Measurements from ENCODE around the gene MIF. TPM values are rescaled to one million over a fixed set of nuclear protein-coding genes. Genes with fewer than 3 reads are reported as not detected.
A peak's percentile ranks its signal among the peaks of the same experiment; 100 is the strongest.
"Not testable (repeated sequence)": the region's sequence is repeated elsewhere in the genome, so short reads cannot be mapped to it uniquely, and the experiment has no call there.

Gene MIF
- 100 to 1,000 TPM; 174 to 366 (median 191) TPM for polyA plus RNA-seq (ENCODE audit: insufficient read length in 4 of 4)

GRCh38 chr22:23893945-23894709 is at the start of gene MIF:
MIF (plus strand) TSS chr22:23894383; CDS start chr22:23894475, 92 bp downstream.
- DNase-seq (ENCODE audit: low read depth in 4 of 4, low spot score in 3 of 4), result peak; percentile 88 to 90 (median 88)

GRCh38 chr22:23844739-23845202 is 49.4 kb upstream of the MIF start:
- DNase-seq (ENCODE audit: low read depth in 4 of 4, low spot score in 3 of 4), result no peak

GRCh38 chr22:23845265-23846080 is 48.7 kb upstream of the MIF start:
- no peak for DNase-seq (ENCODE audit: low read depth in 4 of 4, low spot score in 3 of 4)

- no peak for DNase-seq (ENCODE audit: low read depth in 4 of 4, low spot score in 3 of 4)
These were observed 48.1 kb upstream of the MIF start for GRCh38 chr22:23846081-23846469.

- no peak for DNase-seq (ENCODE audit: low read depth in 4 of 4, low spot score in 3 of 4)
These were observed 46.8 kb upstream of the MIF start for GRCh38 chr22:23847310-23847920.

- no peak for DNase-seq (ENCODE audit: low read depth in 4 of 4, low spot score in 3 of 4)
These were observed 46.0 kb upstream of the MIF start for GRCh38 chr22:23847991-23848864.

- peak in 2 of 4 donors; percentile 73 to 79 for DNase-seq (ENCODE audit: low read depth in 4 of 4, low spot score in 3 of 4)
These were observed 44.9 kb upstream of the MIF start for GRCh38 chr22:23849009-23850006.

- DNase-seq (ENCODE audit: low read depth in 4 of 4, low spot score in 3 of 4), result no peak
These were observed 44.0 kb upstream of the MIF start for GRCh38 chr22:23850136-23850611.

GRCh38 chr22:23856721-23857605 is 37.2 kb upstream of the MIF start:
- no peak for DNase-seq (ENCODE audit: low read depth in 4 of 4, low spot score in 3 of 4)

- peak; percentile 96 to 98 (median 97) for DNase-seq (ENCODE audit: low read depth in 4 of 4, low spot score in 3 of 4)
These were observed 36.3 kb upstream of the MIF start, which contains the start of gene SLC2A11 for GRCh38 chr22:23857606-23858483. SLC2A11 (plus strand) TSS chr22:23857875; CDS start chr22:23858000, 125 bp downstream.

- no peak for DNase-seq (ENCODE audit: low read depth in 4 of 4, low spot score in 3 of 4)
These were observed 35.7 kb upstream of the MIF start for GRCh38 chr22:23858484-23858815.

GRCh38 chr22:23859201-23859600 is 35.0 kb upstream of the MIF start:
- no peak for DNase-seq (ENCODE audit: low read depth in 4 of 4, low spot score in 3 of 4)

GRCh38 chr22:23860187-23860586 is 34.0 kb upstream of the MIF start:
- DNase-seq (ENCODE audit: low read depth in 4 of 4, low spot score in 3 of 4), result not testable (repeated sequence)

- DNase-seq (ENCODE audit: low read depth in 4 of 4, low spot score in 3 of 4), result no peak
These were observed 32.1 kb upstream of the MIF start for GRCh38 chr22:23862103-23862502.

GRCh38 chr22:23864499-23865154 is 29.6 kb upstream of the MIF start:
- DNase-seq (ENCODE audit: low read depth in 4 of 4, low spot score in 3 of 4), result not testable (repeated sequence)

GRCh38 chr22:23868580-23868979 is 25.6 kb upstream of the MIF start:
- no peak for DNase-seq (ENCODE audit: low read depth in 4 of 4, low spot score in 3 of 4)

Data from right renal pelvis (tissue), 4 donors.